Nucleus accumbens (tissue), 56 donors: Measurements from ENCODE around the gene ARHGAP9.
A peak's percentile ranks its signal among the peaks of the same experiment; 100 is the strongest.

Experiments
- DNase-seq, 56 donors: peaks; one replicate each; lab custom pipeline; 2025; lab: John Stamatoyannopoulos, UW

ARHGAP9 gene

DNA sequence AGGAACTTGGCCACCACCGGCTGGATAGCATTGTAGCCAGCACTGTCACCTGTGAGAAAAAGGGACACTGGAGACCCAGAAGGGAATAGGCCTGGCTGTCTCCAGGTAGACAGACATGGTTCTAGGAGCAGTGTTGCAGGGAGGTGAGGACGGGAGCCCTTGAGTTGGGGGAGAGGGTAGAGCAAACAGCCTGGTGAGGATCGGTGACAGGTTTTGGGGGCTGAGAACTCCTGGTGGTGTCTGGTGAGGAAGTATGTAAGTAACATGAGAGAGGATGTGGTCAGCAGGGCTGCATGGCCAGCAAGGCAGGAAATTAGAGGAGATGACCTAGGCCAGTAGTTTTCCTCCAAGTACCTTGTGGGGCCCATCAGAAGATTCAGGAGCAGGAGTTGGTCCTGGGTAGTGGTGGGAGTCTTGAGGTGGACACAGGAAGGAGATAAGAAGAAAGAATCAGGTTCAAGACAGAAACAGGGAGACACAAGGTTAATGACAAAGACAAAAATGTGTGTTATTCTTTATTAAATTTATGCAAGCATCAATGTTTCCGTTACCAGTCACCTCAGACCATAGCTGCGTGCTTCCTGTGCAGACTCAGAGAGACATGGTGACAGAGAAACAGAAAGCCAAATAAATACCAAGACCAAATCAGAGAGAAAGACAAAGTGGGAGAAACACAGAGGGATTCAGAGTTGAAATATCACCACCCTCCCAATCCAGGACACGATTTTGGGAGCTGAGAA is at the start of gene ARHGAP9:
ARHGAP9 (minus strand) TSS at position 491 of the 740 bp plus-strand sequence; CDS start at position 31, 460 bp downstream.
- DNase-seq: no peak

DNA sequence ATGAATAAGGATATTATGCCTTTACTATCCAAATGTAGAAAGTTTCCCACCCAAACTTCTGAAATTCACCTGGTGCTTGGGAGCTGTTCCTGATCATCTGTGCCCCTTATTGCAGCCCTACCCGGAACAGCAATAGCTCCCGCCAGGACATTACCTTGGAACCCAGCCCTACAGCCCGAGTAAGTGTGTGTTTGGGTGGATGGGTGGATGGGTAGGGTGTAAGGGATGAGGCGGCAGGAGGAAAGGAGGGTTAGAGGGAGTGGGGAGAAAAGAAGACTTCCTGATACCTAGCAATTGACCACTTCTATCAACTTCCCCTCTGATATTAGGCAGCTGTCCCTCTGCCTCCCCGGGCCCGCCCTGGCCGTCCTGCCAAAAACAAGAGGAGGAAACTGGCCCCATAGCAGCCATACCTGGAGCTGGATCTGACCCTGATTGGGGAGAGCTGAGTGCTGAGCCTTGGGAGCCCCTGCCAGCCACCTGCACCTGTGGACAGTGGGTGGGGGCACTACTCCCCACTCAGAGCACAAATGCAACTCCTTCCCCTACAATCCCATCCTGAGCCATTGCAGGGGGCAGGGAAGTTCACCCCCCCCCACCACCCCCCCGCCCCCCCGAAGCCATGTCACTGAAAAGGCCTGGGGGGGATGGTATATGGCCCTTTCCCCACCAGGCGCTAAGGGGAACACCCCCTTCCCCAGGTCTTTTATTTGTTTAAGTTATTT is 49.3 kb upstream of the ARHGAP9 start:
- no peak for DNase-seq

DNA sequence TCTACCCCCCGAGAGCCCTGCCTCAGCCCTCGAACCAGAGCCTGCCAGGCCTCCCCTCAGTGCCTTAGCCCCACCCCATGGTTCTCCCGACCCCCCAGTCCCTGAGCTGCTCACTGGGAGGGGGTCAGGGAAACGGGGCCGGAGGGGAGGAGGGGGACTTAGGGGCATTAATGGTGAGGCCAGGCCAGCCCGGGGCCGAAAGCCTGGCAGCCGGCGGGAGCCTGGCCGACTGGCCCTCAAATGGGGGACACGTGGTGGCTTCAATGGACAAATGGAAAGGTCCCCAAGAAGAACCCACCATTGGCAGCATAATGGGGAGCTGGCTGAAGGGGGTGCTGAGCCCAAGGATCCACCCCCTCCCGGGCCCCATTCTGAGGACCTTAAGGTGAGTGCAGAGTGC is 48.5 kb upstream of the ARHGAP9 start:
- DNase-seq: no peak

DNA sequence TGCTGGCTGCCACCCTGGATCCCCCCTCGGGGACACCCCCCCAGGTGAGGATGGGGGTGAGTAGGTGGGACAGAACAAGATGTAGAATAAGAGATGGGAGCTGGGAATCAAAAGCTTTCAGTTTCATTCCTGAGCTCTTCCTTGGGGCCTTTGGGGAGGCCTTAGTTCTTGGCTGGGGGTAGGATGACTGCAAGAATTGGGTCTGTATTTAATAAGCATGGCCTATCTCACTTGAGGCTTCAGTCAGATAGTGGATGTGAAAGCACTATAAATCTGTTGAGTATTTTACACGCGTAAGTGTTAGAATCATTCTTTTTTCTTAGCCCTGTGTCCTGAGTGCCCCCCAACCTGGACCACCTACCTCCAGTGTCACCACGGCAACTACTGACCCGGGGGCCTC is 47.5 kb upstream of the ARHGAP9 start:
- no peak for DNase-seq

DNA sequence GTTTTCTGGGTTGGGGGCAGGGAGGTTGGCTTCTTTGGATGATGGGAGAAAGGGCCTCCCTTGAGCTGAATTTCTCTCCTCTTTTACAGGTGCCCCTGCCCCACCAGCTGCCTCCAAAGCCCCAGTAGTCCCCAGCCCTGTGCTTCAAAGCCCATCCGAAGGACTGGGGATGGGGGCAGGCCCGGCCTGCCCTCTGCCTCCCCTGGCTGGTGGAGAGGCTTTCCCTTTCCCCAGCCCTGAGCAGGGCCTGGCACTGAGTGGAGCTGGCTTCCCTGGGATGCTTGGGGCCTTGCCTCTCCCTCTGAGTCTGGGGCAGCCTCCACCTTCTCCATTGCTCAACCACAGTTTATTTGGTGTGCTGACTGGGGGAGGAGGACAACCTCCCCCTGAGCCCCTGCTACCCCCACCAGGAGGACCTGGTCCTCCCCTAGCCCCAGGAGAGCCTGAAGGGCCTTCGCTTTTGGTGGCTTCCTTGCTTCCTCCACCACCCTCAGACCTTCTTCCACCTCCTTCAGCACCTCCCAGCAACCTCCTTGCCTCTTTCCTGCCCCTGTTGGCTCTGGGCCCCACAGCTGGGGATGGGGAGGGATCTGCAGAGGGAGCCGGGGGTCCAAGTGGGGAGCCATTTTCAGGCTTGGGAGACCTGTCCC is 46.9 kb upstream of the ARHGAP9 start:
- DNase-seq: no peak

DNA sequence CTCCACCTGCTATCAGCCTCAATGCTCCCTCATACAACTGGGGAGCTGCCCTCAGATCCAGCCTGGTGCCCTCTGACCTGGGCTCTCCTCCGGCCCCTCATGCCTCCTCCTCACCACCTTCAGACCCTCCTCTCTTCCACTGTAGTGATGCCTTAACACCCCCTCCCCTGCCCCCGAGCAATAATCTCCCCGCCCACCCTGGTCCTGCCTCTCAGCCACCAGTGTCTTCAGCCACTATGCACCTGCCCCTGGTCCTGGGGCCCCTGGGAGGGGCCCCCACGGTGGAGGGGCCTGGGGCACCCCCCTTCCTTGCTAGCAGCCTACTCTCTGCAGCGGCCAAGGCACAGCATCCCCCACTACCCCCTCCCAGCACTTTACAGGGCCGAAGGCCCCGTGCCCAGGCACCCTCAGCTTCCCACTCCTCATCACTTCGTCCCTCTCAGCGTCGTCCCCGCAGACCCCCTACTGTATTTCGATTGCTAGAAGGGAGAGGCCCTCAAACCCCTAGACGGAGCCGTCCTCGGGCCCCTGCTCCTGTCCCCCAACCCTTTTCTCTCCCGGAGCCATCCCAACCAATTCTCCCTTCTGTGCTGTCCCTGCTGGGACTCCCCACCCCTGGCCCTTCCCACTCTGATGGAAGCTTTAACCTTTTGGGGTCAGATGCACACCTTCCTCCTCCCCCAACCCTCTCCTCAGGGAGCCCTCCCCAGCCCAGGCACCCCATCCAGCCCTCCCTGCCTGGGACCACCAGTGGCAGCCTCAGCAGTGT is 46.1 kb upstream of the ARHGAP9 start:
- DNase-seq: no peak

DNA sequence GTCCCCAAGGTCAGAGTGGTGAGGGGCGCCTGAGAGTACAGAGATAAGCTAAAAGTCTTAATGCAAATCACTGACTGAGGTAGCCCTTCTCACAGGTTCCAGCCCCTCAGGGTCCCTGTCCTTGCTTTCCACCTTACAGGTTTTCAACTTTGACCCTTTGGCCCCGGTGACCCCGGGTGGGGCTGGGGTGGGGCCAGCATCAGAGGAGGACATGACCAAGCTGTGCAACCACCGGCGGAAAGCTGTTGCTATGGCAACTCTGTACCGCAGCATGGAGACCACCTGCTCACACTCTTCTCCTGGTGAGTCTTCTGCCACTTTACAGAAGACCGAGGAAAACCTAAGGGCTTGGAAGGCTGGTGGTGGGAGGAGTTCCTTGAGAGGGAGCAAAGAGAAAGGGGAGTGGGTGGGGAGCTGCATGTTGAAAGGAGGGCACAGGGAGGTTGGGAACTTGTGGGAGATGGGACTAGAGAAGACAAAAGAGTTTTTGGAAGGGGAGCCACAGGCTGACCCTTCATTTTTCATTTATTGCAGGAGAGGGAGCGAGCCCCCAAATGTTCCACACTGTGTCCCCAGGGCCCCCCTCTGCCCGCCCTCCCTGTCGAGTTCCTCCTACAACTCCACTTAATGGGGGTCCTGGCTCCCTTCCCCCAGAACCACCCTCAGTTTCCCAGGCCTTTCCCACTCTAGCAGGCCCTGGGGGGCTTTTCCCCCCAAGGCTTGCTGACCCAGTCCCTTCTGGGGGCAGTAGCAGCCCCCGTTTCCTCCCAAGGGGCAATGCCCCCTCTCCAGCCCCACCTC is 45.3 kb upstream of the ARHGAP9 start:
- DNase-seq: peak in 2 of 56 donors; percentile 7 to 25

DNA sequence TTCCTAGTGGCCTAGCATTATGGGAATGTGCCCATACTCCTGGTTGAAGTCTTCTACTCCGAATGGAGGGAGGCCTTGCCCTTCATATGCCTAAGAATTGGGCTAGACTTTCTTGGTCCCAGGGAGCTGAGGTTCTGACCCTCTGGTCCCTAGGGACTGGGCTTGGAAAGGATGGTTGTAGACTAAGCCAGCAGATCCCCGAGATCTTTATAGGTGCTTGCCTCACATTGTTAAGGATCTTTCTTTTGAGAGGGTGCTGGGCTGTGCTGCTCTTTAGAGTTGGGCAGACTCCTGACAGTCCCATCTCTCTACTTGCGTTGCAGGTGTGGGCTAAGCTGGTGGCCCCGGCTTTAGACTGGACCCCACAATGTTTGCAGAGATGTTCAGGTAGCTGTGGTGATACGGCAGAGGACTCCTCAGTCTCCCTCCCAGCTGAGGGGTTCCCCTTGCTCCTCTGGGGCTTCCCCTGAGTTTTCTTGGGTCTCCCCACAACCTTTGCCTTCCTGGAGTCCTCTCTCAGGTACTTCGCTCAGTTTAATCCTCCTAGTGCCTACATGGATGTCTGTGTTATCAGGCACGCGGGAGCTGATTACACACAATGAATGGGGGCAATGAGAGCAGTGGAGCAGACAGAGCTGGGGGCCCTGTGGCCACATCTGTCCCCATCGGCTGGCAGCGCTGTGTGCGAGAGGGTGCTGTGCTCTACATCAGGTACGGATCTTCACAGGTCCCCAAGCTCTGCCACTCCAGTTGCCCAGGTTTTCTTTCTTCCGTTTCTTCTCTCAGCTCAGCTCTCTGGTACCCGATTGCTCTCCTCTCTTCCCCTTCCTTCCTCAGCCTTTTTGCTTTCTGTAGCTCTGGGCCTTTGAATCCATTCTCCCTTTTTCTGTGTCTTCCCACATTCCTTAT is 44.3 kb upstream of the ARHGAP9 start:
- DNase-seq: peak in 2 of 56 donors; percentile 4

DNA sequence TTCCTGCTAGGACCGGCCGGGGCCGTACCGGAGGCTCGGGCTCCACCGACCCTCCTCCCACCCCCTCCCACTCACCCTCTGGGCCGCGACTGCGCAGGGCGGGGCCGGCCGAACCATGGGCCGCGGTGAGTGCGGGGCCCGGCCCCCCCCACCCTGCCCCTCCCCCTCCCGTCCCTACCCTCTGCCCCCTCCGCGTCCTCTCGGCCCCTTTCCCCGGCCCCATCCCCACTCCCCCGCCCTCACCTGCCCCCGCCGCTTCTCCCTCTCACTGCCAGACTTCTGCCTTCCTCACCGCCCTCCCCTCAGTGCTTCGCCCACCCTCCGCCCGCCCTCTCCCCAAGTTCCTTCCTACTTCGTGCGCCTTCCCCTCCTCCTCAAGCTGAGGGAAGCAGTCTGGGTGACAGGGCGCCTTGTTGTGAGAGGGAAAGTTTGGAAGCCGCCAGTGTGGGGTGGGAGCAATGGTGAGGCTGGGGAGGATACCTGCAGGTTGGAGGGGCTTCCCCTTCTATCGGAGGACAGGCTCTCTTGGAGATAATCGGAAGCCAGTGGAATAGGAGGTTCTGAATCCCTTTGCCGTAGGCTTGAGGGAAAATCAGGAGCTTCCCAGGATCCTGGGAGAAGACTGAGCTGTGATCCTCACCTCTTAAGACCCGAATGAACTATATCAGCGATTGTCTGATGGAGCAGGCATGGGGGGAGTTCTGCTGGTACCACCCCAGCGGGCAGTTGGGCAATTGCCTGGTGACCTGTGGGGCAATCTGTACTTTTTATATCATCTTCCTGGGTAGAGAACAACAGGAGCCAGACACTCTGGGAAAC is 43.4 kb upstream of the ARHGAP9 start:
- DNase-seq: peak in 43 of 56 donors; percentile 21 to 76 (median 55)

DNA sequence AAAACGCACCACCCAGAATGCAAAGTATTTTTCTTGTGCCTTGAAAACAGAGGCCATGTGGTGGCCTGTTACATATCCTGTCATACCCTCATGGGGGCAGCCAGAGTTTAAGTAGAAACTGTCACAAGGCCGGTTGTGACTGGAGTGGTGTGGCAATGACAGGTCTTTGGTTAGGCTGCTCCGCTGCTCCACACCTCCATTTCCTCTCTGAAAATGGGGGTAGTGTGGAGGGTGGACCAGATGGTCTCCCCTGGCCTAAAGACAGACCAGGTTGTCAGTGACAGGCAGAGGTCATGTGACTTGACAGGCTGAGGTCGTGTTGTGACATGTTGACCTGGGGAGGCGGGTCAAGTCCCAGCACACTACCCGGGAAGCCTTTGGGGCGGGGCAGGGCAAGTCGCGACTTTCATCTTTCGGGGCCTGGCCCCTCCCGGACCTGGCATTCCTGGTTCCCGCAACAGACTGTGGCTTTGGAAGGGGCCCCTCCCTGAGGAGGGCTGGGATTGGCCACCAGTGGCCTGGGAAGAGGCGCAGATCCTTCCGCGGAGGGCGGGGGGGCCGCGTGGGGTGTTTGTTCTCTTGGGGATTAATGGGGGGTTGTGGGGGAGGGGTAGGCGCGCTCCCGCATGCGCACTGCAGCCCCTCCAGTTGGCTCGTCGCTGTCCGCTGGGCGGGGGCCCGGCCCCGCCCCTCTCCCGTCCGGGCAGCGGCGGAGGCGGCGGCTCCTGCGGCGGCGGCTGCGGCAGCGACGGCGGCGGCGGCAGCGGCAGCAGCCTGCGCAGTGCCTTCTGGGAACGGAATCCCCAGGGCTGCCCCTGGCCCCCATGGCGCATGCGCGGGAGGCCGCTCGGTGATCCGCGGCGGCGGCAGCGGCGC is 42.6 kb upstream of the ARHGAP9 start, which contains the start of gene MBD6:
MBD6 (plus strand) TSS at position 814 of the 876 bp plus-strand sequence. CDS start 1,480 bp downstream, outside the sequence.
- DNase-seq: peak in 55 of 56 donors; percentile 47 to 97 (median 89)

DNA sequence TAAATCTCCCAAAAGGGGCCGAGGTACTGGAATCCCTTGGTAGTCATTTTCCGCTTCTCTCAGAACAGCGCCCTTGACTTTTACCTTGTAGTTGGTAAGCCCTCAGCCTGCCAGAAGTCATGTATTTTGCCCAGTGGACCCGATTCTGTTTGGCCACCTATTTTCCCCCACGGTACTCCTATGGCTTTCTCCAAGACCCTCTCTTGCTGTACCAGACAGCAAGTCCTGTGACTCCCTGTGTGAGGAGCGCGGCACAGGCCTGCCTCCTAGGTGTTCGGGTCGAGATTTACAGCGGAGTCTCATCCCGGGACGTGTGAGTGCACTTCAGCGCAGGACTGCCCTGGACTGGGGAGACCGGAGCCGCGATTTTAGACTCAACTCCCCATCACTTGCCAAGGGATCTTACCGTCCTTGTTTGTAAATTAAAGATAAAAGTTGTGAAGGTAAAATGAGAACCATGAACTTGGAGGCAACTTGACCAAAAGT is 41.9 kb upstream of the ARHGAP9 start:
- DNase-seq: peak in 40 of 56 donors; percentile 8 to 72 (median 42)

DNA sequence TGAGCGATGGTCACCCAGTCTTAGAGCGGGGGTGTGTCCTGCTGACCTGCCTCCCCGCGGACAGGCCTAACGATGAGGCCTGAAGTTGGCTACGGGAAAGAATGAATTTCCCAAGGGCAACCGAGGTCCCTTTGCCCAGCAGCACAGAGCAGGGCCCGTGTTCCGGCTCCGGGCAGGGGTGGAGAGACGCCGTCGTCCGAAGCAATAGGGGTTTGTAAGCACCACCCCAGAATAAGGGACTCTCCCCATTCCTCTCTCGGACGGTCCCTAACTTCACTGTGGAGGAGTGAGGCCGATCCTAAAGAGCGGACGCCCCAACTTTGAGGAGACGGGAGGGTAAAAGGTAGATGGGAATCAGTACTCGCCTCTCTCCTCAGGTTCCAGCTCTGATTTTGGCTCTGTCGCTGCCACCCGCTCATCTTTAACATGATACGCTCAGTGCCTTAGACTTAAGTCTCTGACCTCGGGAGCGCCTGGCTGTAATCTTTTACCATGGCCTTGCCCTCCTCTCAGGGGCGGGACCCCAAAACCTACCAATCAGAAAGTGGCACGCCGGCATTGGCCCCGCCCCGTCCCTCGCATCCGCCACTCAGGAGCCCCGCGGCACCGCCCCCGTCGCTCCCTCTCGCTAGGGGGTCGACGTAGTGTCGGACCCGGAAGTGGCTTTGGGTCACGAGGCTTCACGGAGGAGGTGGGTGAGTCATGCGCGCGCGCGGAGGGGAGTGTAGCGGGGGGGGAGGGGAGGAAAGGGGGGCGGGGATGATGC is 40.6 kb upstream of the ARHGAP9 start, which contains the start of gene DDIT3:
DDIT3 (minus strand) TSS at position 462 of the 766 bp plus-strand sequence. CDS start 3,108 bp downstream, outside the sequence.
- peak; percentile 83 to 100 (median 99) for DNase-seq

DNA sequence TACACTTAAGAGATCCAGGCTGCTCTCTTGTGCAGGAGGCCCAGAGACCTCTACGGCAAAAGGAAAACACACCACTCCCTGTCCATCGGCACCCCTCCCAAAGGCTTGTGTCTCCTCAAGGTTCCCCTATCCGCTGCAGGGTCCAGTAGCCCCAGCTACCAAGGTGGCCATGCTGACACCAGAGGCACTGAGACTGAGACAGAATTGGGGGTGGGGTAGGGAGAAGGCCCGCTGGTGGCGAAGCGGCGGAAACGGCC is 40.1 kb upstream of the ARHGAP9 start:
- peak in 8 of 56 donors; percentile 26 to 56 (median 39) for DNase-seq

DNA sequence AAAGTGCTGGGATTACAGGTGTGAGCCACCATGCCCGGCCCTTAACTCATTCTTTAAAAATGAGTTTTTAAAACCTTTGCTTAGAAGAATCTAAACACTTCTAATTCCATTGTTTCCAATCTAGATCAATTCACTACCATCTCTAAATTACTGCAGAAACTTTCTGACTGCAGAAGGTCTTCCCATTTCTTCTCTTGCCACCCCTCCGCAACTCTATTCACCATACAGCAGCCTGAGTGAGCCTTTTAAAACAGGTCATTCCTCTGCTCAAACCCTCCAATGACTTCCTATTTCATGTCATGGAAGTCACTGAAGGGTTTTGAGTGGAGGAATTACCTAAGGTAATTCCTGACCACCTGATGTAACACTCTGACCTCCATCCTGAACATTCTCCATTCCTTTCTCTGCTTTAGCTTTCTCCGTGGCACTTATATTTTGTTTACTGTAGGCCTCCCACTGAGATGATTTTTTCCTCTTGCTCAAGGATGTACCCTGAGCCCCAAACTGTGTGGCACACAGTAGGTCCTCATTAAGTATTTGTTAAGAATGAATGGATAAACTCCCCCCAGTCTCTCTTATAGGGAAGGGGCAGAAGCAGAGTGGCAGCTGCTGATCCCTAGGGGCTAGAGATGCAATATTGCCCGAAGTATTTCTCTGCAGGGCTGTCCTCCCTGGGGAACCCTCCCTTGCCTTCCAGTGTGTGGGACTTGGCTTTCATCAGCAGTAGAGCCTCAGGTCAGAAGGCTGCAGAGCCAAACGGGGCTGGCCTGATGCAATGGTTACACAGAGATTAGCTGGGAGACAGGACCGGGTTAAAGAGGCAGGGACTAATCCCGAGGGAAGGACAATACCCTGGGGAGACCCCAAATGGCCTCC is 39.5 kb upstream of the ARHGAP9 start:
- peak in 2 of 56 donors; percentile 16 to 41 for DNase-seq
